HepG2 (cell line): ENCODE data around the gene GNAZ. TPM values are rescaled to one million over a fixed set of nuclear protein-coding genes. Genes with fewer than 3 reads are reported as not detected.
A peak's percentile ranks its signal among the peaks of the same experiment; 100 is the strongest.

Experiments used
- ATAC-seq: fragments of 200-7000 bp; cut with Tn5 transposase; 3 replicates; pipeline ENCODE4 v1.9.1; 2020; ENCODE audit warnings: mild to moderate bottlenecking, moderate library complexity
- BruUV-seq: library from RNA; stranded (reverse); fragments of 400-500 nt; replicated peaks from 2 replicates; lab custom pipeline; 2021; lab: Mats Ljungman, UMichigan
- CTCF ChIA-PET: fragments of 300-600 bp; formaldehyde crosslinking; extraction: SDS; loops from one replicate; lab custom pipeline; 2021; ENCODE audit warnings: low total read pairs, inconsistent platforms, low intra/inter-chr PET ratio; lab: Yijun Ruan, JAX
- POLR2A ChIA-PET: fragments of 350-600 bp; sonication (Branson Sonifier 250); formaldehyde crosslinking; loops from one replicate; lab custom pipeline; 2020; ENCODE audit warnings: antibody characterized with exemption, inconsistent platforms; lab: Yijun Ruan, JAX
- DNase-seq: peaks from one replicate; pipeline ENCODE4 v3.0.0-alpha.2; 2015; ENCODE audit warnings: low spot score
- FAIRE-seq: peaks from 3 replicates; lab custom pipeline; 2011; peaks lifted over from hg19 to GRCh38; lab: Jason Lieb, UNC
- H2AFZ ChIP-seq: one replicate; pipeline ENCODE4 v1.6.1; 2011; ENCODE audit warnings: low read length, inconsistent platforms
- H3K27ac ChIP-seq: fragments of 300-600 bp; 3 replicates; pipeline ENCODE4 v1.8.0; 2011; ENCODE audit warnings: mixed run types, mild to moderate bottlenecking, mixed read lengths, low read length, inconsistent platforms; ENCODE audit not compliant: insufficient read depth; ENCODE audit errors: extremely low read length
- H3K27me3 ChIP-seq, 2 experiments: fragments of 200-600 bp in 1 of 2; 2 replicates in 1 of 2; 3 replicates in 1 of 2; pipeline versions ENCODE4 v1.6.0 to v1.8.0; 2011; ENCODE audit warnings: low read length in 2 of 2, mild to moderate bottlenecking in 2 of 2, moderate library complexity in 2 of 2, inconsistent platforms in 1 of 2; ENCODE audit not compliant: insufficient read depth in 2 of 2, control insufficient read depth in 1 of 2
- H3K36me3 ChIP-seq, 2 experiments: fragments of 200-600 bp in 1 of 2; replicated peaks in 1 of 2; 2 replicates in 1 of 2; 3 replicates in 1 of 2; pipeline versions ENCODE4 v1.5.1 to v1.8.0; 2011; ENCODE audit warnings: low read length in 2 of 2, inconsistent platforms in 1 of 2; ENCODE audit not compliant: insufficient read depth in 2 of 2, control insufficient read depth in 1 of 2
- H3K4me1 ChIP-seq: 2 replicates; pipeline ENCODE4 v1.5.1; 2012; ENCODE audit warnings: low read length, inconsistent platforms; ENCODE audit not compliant: insufficient read depth
- H3K4me2 ChIP-seq: 2 replicates; pipeline ENCODE4 v1.6.0; 2011; ENCODE audit warnings: low read depth, low read length, inconsistent platforms
- H3K4me3 ChIP-seq, 3 experiments: fragments of 200-600 bp in 1 of 3; sonication (generic), shearing (Covaris generic) in 1 of 3; replicated peaks in 1 of 3; 2 replicates each; pipeline ENCODE4 v1.5.1; 2011 to 2016; ENCODE audit warnings: low read length in 3 of 3, inconsistent platforms in 2 of 3, low read depth in 2 of 3, mild to moderate bottlenecking in 2 of 3, control low read depth in 1 of 3, mixed read lengths in 1 of 3; ENCODE audit not compliant: insufficient read depth in 1 of 3
- H3K79me2 ChIP-seq: one replicate; pipeline ENCODE4 v1.6.1; 2011; ENCODE audit warnings: low read length, inconsistent platforms; ENCODE audit not compliant: insufficient read depth
- H3K9ac ChIP-seq: 2 replicates; pipeline ENCODE4 v1.6.0; 2011; ENCODE audit warnings: mild to moderate bottlenecking, low read depth, low read length, inconsistent platforms; ENCODE audit not compliant: insufficient read depth
- H3K9me3 ChIP-seq: 2 replicates; pipeline ENCODE4 v1.5.1; 2012; ENCODE audit warnings: mild to moderate bottlenecking, low read length
- H4K20me1 ChIP-seq: 2 replicates; pipeline ENCODE4 v1.6.0; 2011; ENCODE audit warnings: inconsistent platforms, mild to moderate bottlenecking, low read length, moderate library complexity; ENCODE audit not compliant: insufficient read depth
- CEBPB ChIP-seq: IDR thresholded peaks from 2 replicates; pipeline ENCODE4 v1.6.1; 2011; ENCODE audit warnings: low read depth, low read length, improper control_type of control experiment, borderline replicate concordance
- DDIT3 ChIP-seq: sonication (generic); formaldehyde crosslinking; IDR thresholded peaks from 2 replicates; pipeline ENCODE4 v1.4.0; 2020; ENCODE audit warnings: mild to moderate bottlenecking, missing genetic modification reagents
- DMAP1 ChIP-seq: IDR thresholded peaks from 2 replicates; pipeline ENCODE4 v1.6.1; 2016
- GFI1 ChIP-seq: sonication (generic); formaldehyde crosslinking; IDR thresholded peaks from 2 replicates; pipeline ENCODE4 v1.5.0; 2020; ENCODE audit warnings: missing genetic modification reagents, mild to moderate bottlenecking, borderline replicate concordance
- MXD1 ChIP-seq: sonication (generic); formaldehyde crosslinking; IDR thresholded peaks from 2 replicates; pipeline ENCODE4 v1.4.0; 2020; ENCODE audit warnings: mild to moderate bottlenecking, missing genetic modification reagents
- PHF20 ChIP-seq: sonication (generic); formaldehyde crosslinking; IDR thresholded peaks from 2 replicates; pipeline ENCODE4 v1.5.0; 2020; ENCODE audit warnings: mild to moderate bottlenecking, missing genetic modification reagents
- SNRNP70 ChIP-seq: fragments of 200-400 bp; formaldehyde crosslinking; IDR thresholded peaks from 2 replicates; pipeline ENCODE4 v1.6.1; 2017; ENCODE audit warnings: mild to moderate bottlenecking, low read depth, low read length, moderate library complexity
- ZBED4 ChIP-seq: sonication (generic); formaldehyde crosslinking; IDR thresholded peaks from 2 replicates; pipeline ENCODE4 v1.4.0; 2020; ENCODE audit warnings: missing genetic modification reagents, borderline replicate concordance
- ZNF17 ChIP-seq: sonication (generic); formaldehyde crosslinking; IDR thresholded peaks from 2 replicates; pipeline ENCODE4 v1.5.0; 2020; ENCODE audit warnings: mild to moderate bottlenecking, missing genetic modification reagents
- ZNF275 ChIP-seq: sonication (generic); formaldehyde crosslinking; IDR thresholded peaks from 2 replicates; pipeline ENCODE4 v1.8.0; 2022; ENCODE audit warnings: missing genetic modification reagents, mild to moderate bottlenecking, inconsistent platforms, borderline replicate concordance
- ZNF333 ChIP-seq: sonication (generic); formaldehyde crosslinking; IDR thresholded peaks from 2 replicates; pipeline ENCODE4 v1.4.0; 2020; ENCODE audit warnings: mild to moderate bottlenecking, missing genetic modification reagents, borderline replicate concordance
- ZNF558 ChIP-seq: sonication (generic); formaldehyde crosslinking; IDR thresholded peaks from 2 replicates; pipeline ENCODE4 v1.9.0; 2022; ENCODE audit warnings: mild to moderate bottlenecking, missing genetic modification reagents, borderline replicate concordance
- ZNF598 ChIP-seq: sonication (generic); formaldehyde crosslinking; IDR thresholded peaks from 2 replicates; pipeline ENCODE4 v1.5.1; 2020; ENCODE audit warnings: mild to moderate bottlenecking, missing genetic modification reagents, borderline replicate concordance
- WGBS: methylation state at CpG from one replicate; pipeline ENCODE4 v1.1.6; 2017; ENCODE audit warnings: low lambda C conversion rate; 5-methylcytosine and 5-hydroxymethylcytosine counted together
- in situ Hi-C: cut with HindIII; loops from 2 replicates; pipeline ENCODE4 v1.10.0; 2017; ENCODE audit warnings: low pct_unique_long_range_greater_than_20kb; ENCODE audit not compliant: extremely low pct_ligation_motif_present
- intact Hi-C: fragments of 100-400 bp; cut with micrococcal nuclease; formaldehyde crosslinking; loops from one replicate; pipeline ENCODE4 v1.10.0; 2022; ENCODE audit not compliant: unreplicated experiment
- polyA plus RNA-seq, 8 experiments: library from polyadenylated mRNA; depleted of rRNA in 3 of 8; stranded (reverse) in 7 of 8; unstranded in 1 of 8; fragments of >200 nt; fragmentation: Illumina TruSeq in 4 of 8; extraction: Trizol in 4 of 8; gene quantifications; 2 replicates each; pipeline versions ENCODE4 v1.2.1 to v1.2.3, GENCODE V29; 2011 to 2016; ENCODE audit warnings: low read depth in 4 of 8, missing spikeins in 1 of 8, mixed read lengths in 1 of 8; ENCODE audit not compliant: insufficient read depth in 1 of 8
- total RNA-seq, 5 experiments: library from RNA; depleted of rRNA; stranded (reverse); fragments of >200 nt; fragmentation: Illumina TruSeq; extraction: Trizol; gene quantifications; 2 replicates each; pipeline ENCODE4 v1.2.3, GENCODE V29; 2016; ENCODE audit warnings: low read depth in 1 of 5

The GNAZ gene
- total and polyA plus RNA-seq, 2 of the 13 experiments (the other 11 are each of a cell fraction or from before 2014, with no cell fraction given) = 11.4 to 22.3 TPM

DNA sequence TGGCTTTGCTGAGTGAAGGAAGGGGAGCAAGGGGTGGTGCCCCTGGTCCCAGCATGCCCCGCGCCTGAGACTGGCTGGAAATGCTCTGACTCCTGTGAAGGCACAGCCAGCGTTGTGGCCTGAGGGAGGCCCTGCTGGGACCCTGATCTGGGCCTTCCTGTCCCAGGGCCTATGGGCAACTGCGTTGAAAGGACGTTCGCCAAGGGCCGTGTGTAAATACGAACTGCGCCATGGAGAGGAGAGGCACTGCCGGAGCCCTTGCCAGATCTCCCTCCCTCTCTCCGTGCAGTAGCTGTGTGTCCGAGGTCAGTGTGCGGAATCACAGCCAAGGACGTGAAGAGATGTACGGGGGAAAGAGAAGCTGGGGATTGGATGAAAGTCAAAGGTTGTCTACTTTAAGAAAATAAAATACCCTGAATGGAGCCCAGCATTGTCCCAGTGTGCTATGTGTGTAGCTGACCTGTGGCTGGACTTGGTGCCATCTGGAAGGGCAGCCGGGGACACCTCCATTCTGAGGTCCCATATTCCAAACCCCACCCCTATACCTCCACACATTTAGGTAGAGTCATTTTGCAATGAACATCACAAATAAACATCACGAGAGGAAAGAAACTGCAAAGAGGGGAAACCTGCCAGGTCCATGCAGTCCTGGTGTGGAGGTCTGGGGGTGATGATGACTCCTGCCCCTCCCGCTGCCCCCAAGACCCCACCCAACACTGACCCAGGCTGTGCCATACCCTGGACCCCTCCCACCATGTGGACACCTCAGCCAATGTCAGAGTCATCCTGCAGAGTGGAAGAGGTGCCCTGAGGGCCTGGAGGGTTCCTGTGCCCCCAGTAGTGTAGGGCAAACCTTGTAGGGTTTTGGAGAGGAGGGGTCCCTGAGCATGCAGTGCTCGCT lies 54.5 kb downstream of the GNAZ start:
- Histone ChIP-seq H3K79me2 (no peaks in the 10 kb centered on the region), H3K9ac (no peak overlapping the region), H2AFZ (no peak overlapping the region), H3K4me3 (no peak overlapping the region), H3K27ac (no peak overlapping the region), H3K4me2 (no peak overlapping the region), H4K20me1 (no peaks in the 10 kb centered on the region), H3K36me3 (peaks cover 2 to 4% of the 10 kb centered on the region in 2 experiments; a peak in 2 of 5 replicates), H3K27me3 (no peaks in the 10 kb centered on the region), H3K9me3 (no peaks in the 10 kb centered on the region), H3K4me1 (peaks cover 7% of the 10 kb centered on the region)
- intact Hi-C loops = loop anchor here (10.0 kb wide), 1 partner anchor 50 kb away; the partner anchor contains the start of gene GNAZ
- DNase-seq = no peak
- BruUV-seq = TSS peak; percentile 50
- no peak for ATAC-seq
- POLR2A ChIA-PET = no interaction called here
- in situ Hi-C loops = loop anchor here (5.0 to 10.0 kb wide), 2 partner anchors 168 to 280 kb away; no protein-coding TSS in a partner anchor
- TF ChIP-seq PHF20 = no peak
- TF ChIP-seq ZBED4 (CRISPR knock-in tag) = no peak
- no peak for TF ChIP-seq ZNF598 (CRISPR knock-in tag)
- TF ChIP-seq ZNF275 (CRISPR knock-in tag) = no peak
- no peak for TF ChIP-seq ZNF558
- TF ChIP-seq CEBPB = no peak
- TF ChIP-seq ZNF17 (CRISPR knock-in tag) = no peak
- no peak for TF ChIP-seq DMAP1
- no peak for TF ChIP-seq SNRNP70
- no peak for TF ChIP-seq MXD1 (CRISPR knock-in tag)
- no peak for TF ChIP-seq DDIT3 (CRISPR knock-in tag)
- no peak for TF ChIP-seq ZNF333
- no peak for TF ChIP-seq GFI1 (CRISPR knock-in tag)
- FAIRE-seq = no peak
- CTCF ChIA-PET = interaction anchor here (1.2 kb wide), 1 partner anchor 166 kb away, joined by 5 read pairs; no protein-coding TSS in a partner anchor
- 95% methylated on average over 19 of the region's 19 CpGs for WGBS
